Measurements from ENCODE around the gene SP5. TPM values are rescaled to one million over a fixed set of nuclear protein-coding genes. Genes with fewer than 3 reads are reported as not detected.
A peak's percentile ranks its signal among the peaks of the same experiment; 100 is the strongest.

SP5 gene
- total RNA-seq, 1 experiment from 2014 or later, result 0.64 TPM

DNA sequence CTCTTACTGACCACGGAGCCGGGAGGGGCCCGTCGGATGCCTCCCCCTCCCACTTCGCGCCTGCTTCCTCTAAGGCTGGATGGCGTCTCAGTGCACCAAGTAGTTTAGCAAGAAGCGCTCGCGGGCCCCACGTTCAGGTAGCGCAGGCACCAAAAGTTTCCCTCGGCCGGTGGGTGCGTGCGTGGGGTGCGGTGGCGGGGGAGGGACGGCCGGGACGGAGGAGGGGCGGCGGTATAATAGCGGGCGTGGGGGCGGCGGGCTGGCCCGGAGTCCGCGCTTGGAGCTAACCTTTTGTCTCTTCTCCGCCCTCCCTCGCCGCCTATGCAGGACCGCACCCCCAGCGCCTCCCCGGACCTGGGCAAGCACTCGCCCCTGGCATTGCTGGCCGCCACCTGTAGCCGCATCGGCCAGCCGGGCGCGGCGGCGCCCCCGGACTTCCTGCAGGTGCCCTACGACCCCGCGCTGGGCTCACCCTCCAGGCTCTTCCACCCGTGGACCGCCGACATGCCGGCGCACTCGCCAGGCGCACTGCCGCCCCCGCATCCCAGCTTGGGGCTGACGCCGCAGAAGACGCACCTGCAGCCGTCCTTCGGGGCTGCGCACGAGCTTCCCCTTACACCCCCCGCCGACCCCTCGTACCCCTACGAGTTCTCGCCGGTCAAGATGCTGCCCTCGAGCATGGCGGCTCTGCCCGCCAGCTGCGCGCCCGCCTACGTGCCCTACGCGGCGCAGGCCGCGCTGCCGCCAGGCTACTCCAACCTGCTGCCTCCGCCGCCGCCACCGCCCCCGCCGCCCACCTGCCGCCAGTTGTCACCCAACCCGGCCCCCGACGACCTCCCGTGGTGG is 1.0 kb downstream of the SP5 start:
- ChIA-PET CTCF (interaction anchor here (0.6 kb wide), 1 partner anchor 815 kb away, joined by 3 read pairs; no protein-coding TSS in a partner anchor), POLR2A (no interaction called here)
- TF ChIP-seq, protein P1, sequence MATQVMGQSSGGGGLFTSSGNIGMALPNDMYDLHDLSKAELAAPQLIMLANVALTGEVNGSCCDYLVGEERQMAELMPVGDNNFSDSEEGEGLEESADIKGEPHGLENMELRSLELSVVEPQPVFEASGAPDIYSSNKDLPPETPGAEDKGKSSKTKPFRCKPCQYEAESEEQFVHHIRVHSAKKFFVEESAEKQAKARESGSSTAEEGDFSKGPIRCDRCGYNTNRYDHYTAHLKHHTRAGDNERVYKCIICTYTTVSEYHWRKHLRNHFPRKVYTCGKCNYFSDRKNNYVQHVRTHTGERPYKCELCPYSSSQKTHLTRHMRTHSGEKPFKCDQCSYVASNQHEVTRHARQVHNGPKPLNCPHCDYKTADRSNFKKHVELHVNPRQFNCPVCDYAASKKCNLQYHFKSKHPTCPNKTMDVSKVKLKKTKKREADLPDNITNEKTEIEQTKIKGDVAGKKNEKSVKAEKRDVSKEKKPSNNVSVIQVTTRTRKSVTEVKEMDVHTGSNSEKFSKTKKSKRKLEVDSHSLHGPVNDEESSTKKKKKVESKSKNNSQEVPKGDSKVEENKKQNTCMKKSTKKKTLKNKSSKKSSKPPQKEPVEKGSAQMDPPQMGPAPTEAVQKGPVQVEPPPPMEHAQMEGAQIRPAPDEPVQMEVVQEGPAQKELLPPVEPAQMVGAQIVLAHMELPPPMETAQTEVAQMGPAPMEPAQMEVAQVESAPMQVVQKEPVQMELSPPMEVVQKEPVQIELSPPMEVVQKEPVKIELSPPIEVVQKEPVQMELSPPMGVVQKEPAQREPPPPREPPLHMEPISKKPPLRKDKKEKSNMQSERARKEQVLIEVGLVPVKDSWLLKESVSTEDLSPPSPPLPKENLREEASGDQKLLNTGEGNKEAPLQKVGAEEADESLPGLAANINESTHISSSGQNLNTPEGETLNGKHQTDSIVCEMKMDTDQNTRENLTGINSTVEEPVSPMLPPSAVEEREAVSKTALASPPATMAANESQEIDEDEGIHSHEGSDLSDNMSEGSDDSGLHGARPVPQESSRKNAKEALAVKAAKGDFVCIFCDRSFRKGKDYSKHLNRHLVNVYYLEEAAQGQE (IDR thresholded peaks at IDR 0.05; ENCODE audit: insufficient read depth in 1 of 2, low read depth in 2 of 2, low read length in 1 of 2), result no peak
- TF ChIP-seq, protein P2, sequence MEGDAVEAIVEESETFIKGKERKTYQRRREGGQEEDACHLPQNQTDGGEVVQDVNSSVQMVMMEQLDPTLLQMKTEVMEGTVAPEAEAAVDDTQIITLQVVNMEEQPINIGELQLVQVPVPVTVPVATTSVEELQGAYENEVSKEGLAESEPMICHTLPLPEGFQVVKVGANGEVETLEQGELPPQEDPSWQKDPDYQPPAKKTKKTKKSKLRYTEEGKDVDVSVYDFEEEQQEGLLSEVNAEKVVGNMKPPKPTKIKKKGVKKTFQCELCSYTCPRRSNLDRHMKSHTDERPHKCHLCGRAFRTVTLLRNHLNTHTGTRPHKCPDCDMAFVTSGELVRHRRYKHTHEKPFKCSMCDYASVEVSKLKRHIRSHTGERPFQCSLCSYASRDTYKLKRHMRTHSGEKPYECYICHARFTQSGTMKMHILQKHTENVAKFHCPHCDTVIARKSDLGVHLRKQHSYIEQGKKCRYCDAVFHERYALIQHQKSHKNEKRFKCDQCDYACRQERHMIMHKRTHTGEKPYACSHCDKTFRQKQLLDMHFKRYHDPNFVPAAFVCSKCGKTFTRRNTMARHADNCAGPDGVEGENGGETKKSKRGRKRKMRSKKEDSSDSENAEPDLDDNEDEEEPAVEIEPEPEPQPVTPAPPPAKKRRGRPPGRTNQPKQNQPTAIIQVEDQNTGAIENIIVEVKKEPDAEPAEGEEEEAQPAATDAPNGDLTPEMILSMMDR (IDR thresholded peaks at IDR 0.05), result 0 out of 2 replicates have a peak, but pooled peaks have one; percentile 0
- TF ChIP-seq POLR2AphosphoS5 (IDR thresholded peaks at IDR 0.05; ENCODE audit: low read depth, low read length) (no peak), SIN3A (IDR thresholded peaks at IDR 0.05; ENCODE audit: borderline replicate concordance, insufficient read depth, low read depth, low read length) (no peak)
- no peaks in the 10 kb centered on the region; the same call in 1 of the 2 replicates for H3K36me3 ChIP-seq (ENCODE audit: control insufficient read depth, insufficient read depth, low read length)
- peaks cover 13% of the 10 kb centered on the region for H3K27me3 ChIP-seq (ENCODE audit: control insufficient read depth, insufficient read depth, low read length)
- H3K4me3 ChIP-seq (ENCODE audit: low read depth in 2 of 2, low read length in 2 of 2), result peak overlapping the region; percentile 46 to 51
- peaks cover 12% of the 10 kb centered on the region for H3K4me1 ChIP-seq (ENCODE audit: control insufficient read depth, insufficient read depth, low read length)
- BruUV-seq (replicated peaks), result no TSS peak
- ATAC-seq (no peak), DNase-seq (ENCODE audit: low read depth, low spot score) (no peak)
- in situ Hi-C loops (cut with HindIII; ENCODE audit: low pct_unique_long_range_greater_than_20kb, low sequenced_read_pairs), result no loop called here
- intact Hi-C loops (cut with micrococcal nuclease; ENCODE audit: unreplicated experiment), result loop anchor here (10.0 kb wide), 1 partner anchor 99 kb away; the partner anchor contains the start of gene GAD1
- no peak overlapping the region for H3K27ac ChIP-seq (ENCODE audit: low read length)
- H3K9me3 ChIP-seq (ENCODE audit: control insufficient read depth, insufficient read depth, low read depth, low read length), result no peaks in the 10 kb centered on the region

DNA sequence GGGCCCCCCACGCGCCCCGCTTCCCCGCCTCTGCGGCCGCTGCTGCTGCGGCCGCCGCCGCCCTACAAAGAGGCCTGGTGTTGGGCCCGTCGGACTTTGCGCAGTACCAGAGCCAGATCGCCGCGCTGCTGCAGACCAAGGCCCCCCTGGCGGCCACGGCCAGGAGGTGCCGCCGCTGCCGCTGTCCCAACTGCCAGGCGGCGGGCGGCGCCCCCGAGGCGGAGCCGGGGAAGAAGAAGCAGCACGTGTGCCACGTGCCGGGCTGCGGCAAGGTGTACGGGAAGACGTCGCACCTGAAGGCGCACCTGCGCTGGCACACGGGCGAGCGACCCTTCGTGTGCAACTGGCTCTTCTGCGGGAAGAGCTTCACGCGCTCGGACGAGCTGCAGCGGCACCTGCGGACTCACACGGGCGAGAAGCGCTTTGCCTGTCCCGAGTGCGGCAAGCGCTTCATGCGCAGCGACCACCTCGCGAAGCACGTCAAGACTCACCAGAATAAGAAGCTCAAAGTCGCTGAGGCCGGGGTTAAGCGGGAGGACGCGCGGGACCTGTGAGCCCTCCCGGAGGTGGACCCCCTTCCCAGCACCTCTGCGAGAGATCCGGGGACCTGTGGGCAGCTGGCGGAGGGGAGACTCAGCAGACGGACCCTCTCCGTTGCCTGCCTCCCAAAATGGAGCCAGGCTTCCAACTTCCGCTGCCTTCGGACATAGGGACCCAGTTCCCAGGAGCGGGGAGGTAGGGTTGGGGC is 1.9 kb downstream of the SP5 start:
- ChIA-PET CTCF (no interaction called here), POLR2A (no interaction called here)
- in situ Hi-C loops (cut with HindIII; ENCODE audit: low pct_unique_long_range_greater_than_20kb, low sequenced_read_pairs), result no loop called here
- Histone ChIP-seq H3K27ac (ENCODE audit: low read length) (no peak overlapping the region), H3K4me3 (ENCODE audit: low read depth in 2 of 2, low read length in 2 of 2) (no peak overlapping the region), H3K36me3 (ENCODE audit: control insufficient read depth, insufficient read depth, low read length) (no peaks in the 10 kb centered on the region; the same call in 1 of the 2 replicates), H3K27me3 (ENCODE audit: control insufficient read depth, insufficient read depth, low read length) (peaks cover 13% of the 10 kb centered on the region), H3K4me1 (ENCODE audit: control insufficient read depth, insufficient read depth, low read length) (peaks cover 10% of the 10 kb centered on the region), H3K9me3 (ENCODE audit: control insufficient read depth, insufficient read depth, low read depth, low read length) (no peaks in the 10 kb centered on the region)
- DNase-seq (ENCODE audit: low read depth, low spot score), result no peak
- no TSS peak for BruUV-seq (replicated peaks)
- TF ChIP-seq SIN3A (IDR thresholded peaks at IDR 0.05; ENCODE audit: borderline replicate concordance, insufficient read depth, low read depth, low read length), result no peak
- TF ChIP-seq POLR2AphosphoS5 (IDR thresholded peaks at IDR 0.05; ENCODE audit: low read depth, low read length), result no peak
- no peak for TF ChIP-seq TCF7L2 (IDR thresholded peaks at IDR 0.05; ENCODE audit: low read depth, low read length)
- TF ChIP-seq, protein P2 (IDR thresholded peaks at IDR 0.05), result no peak
- TF ChIP-seq, protein P1 (IDR thresholded peaks at IDR 0.05; ENCODE audit: insufficient read depth in 1 of 2, low read depth in 2 of 2, low read length in 1 of 2), result no peak
- no peak for ATAC-seq
- intact Hi-C loops (cut with micrococcal nuclease; ENCODE audit: unreplicated experiment), result loop anchor here (10.0 kb wide), 1 partner anchor 98 kb away; the partner anchor contains the start of gene GAD1

Data from Panc1 (cell line).